KG1 (cell line): ENCODE results near the gene FUBP3.
"Not testable (repeated sequence)": the region's sequence is repeated elsewhere in the genome, so short reads cannot be mapped to it uniquely, and the experiment has no call there.

ENCODE experiments used
- DNase-seq: peaks from one replicate; lab custom pipeline; 2025; lab: John Stamatoyannopoulos, UW

The FUBP3 gene

DNA sequence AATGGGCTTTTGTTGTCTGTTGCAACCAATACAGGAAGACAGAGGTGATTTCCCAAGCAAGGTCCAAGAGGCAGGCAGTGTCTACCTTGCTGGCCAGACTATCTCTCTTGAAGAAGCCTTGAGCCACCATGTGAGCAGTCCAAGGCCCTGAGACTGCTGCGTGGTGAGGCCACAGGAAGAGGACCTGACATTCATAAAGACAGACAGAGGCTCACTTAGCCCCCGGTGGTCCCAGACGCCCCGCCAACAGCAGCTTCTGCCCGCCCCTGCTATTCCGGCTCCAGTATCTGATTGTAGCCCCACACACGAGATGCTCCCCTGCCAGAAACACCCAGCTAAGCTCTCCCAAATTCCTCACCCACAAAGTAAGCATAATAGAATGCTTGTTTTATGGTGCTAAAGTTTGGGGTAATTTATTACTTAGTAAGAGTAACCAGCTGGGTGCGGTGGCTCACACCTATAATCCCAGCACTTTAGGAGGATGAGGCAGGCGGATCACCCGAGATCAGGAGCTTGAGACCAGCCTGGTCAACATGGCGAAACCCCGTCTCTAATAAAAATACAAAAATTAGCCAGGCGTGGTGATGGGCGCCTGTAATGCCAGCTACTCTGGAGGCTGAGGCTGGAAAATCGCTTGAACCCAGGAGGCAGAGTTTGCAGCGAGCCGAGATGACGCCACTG, 22.8 kb upstream of the FUBP3 start:
- DNase-seq, result no peak

DNA sequence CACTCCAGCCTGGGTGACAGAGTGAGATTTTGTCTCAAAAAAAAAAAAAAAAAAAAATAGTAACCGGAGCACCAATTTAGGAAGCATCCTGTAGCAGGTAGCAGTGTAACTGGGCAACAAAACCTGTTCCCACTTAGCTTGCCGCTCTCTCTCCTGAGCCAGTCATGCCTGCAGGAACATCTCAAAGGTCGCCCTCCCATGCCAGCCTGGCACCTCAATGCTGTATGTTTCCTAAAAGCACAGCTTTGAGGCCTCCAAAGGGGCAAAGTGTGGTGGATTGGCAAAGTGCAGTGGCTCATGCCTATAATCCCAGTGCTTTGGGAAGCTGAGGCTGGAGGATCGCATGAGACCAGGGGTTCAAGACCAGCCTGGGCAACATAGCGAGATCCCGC, 22.3 kb upstream of the FUBP3 start:
- no peak for DNase-seq

DNA sequence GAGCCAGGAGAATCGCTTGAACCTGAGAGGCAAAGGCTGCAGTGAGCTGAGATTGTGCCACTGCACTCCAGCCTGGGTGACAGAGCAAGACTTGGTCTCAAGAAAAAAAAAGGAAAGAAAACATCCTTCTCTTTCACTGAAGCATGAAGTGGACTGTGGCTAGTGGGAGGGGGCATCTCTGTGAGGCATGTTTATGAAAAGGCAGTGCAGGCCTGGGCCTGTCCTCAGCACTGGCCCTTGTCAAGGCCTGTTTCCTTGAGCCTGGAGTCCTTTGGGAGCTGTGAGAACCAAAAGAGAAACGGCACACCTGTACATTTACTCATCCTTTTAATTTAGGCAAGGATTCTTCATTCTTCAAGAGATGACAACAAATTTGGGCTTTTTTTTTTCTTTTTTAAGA, 18.3 kb upstream of the FUBP3 start:
- no peak for DNase-seq

DNA sequence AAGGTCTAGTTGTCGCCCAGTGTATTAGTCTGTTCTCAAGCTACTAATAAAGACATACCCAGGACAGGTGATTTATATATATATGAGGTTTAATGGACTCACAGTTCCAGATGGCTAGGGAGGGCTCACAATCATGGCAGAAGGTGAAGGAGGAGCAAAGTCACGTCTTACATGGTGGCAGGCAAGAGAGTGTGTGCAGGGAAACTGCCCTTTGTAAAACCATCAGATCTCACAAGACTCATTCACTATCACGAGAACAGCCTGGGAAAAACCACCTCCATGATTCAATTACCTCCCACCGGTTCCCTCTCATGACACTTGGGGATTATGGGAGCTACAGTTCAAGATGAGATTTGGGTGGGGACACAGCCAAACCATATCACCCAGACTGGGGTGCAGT, 16.9 kb upstream of the FUBP3 start:
- DNase-seq, result not testable (repeated sequence)

DNA sequence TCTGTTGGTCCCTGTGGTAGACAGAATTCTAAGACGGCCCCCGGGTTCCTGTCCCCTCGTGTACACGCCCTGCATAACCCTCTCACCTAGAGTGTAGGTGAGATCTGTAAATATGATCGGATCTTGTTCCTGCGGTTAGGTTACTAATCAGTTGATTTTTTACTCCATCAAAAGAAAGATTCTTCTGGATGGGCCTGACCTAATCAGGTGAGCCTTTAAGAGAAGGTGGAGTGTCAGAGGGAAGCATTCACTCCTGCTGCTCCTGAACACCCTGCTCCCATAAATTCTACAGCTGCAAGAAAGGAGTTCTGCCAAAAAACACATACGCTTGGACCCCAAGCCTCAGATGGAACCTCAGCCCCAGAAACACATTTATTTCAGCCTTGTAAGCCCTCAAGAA, 15.6 kb upstream of the FUBP3 start:
- no peak for DNase-seq

DNA sequence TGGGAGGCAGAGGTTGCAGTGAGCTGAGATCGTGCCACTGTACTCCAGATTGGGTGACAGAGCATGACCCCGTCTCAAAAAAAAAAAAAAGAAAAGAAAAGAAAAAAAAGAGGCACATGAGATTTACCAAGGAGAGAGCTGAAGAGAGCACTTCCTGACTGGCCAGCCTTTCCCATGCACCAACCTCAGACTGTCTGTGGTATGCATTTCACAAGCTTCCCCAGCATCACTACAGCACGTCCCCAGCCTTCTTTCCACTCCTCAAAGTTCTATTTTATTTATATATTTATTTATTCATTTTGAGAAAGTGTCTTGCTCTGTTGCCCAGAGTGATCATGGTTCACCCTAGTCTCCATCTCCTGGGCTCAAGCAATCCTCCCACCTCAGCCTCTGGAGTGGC, 13.6 kb upstream of the FUBP3 start:
- no peak for DNase-seq

DNA sequence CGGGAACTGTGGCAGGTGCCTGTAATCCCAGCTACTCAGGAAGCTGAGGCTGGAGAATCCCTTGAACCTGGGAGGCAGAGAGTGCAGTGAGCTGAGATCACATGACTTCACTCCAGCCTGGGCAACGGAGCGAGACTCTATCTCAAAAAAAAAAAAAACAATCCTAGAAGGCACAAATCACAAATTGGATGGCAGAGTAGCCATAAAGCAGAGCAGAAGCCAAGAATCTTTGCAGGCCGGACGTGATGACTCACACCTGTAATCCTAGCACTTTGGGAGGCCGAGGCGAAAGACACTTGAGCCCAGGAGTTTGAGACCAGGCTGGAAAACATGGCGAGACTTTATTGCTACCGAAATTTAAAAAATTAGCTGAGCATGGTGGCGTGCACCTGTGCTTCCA, 9.2 kb upstream of the FUBP3 start:
- DNase-seq, result no peak

DNA sequence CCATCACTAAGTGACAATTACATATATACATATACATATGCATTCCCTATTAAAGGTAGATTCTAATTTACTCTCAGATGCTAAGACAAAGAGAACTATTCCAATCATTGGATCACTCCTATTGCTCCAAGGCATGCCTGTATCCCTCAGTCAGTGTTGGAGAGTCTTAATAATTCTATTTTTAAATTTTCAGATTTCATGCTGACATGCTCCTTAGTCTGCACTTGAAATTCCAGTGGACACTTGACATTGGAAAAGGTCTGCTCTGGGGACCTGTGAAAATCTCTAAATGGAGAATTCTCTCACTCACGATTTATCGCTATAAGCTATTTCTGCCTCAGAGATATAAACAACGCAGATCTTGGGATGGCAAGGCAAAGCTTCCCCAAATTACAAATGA, 3.9 kb upstream of the FUBP3 start:
- no peak for DNase-seq

DNA sequence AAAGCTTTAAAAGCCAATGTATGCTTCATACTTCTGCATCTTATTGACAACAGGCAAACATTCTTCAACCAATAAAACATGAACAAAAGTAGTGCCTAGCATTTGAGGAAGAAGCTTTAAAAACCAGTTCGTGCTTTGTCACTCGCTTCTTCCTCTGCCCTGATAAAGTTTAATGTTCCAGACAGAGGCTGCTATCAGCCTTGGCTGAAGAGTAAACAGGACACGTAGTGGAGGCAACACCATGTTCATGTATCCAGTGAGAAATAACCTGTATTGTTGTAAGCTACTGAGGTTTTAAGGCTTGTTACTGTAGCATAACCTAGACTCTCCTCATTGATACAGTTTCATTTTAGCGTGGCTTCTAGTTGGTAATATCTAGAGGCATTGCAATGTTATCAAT, 3.2 kb upstream of the FUBP3 start:
- no peak for DNase-seq

DNA sequence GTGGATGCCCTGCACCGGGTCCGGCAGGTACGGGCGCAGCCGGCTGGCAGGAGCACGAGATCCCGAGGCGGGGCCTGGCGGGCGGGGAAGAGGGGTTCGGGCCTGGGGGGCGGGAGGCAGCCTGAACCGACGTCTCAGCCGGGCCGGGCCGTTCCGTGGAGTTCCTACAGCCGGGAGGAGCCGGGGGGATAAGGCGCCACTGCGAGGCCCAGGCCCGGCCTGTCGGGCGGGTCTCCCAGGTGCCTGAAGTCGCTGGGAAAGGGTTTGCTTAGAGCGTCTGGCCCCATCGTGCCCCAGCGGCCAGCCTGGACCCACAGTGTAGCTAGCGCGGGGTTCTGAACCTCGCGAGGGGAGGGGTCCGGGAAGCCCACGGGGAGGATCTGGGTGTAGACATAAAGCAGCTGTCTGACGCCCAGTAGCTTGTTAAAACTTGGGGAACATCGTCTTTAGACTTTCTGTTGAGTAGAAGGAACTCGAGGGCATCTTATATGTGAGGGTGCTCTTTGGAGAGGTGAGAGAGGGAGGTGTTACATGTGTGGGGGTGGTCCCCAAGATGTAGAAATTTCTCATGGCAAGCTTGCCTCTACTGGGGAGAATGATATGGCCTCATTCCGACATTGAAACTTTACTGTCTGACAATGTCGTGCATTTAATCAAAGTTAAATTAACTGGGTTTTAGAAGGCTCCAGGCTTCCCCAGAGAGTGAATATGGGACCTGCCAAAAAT, 524 bp downstream of the FUBP3 start:
- no peak for DNase-seq

DNA sequence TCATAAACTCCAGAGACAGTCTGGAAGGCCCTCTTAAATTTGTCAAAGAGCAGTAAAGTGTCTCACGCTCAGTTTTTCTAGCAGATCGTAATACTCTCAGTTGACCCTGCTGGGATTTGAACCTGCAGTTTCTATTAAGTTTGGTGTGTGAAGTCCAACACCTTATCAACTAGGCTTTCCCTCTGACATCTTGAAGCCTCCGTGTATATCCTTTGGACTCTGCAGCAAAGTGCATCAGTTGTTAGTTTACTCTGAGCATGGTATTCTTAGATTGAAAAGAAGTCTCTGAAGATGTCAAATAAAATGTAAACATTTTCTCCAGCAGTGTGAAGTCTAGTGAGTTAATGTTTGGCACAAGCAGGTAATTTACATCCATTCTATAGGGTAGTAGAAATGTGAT, 2.4 kb downstream of the FUBP3 start:
- DNase-seq, result no peak

DNA sequence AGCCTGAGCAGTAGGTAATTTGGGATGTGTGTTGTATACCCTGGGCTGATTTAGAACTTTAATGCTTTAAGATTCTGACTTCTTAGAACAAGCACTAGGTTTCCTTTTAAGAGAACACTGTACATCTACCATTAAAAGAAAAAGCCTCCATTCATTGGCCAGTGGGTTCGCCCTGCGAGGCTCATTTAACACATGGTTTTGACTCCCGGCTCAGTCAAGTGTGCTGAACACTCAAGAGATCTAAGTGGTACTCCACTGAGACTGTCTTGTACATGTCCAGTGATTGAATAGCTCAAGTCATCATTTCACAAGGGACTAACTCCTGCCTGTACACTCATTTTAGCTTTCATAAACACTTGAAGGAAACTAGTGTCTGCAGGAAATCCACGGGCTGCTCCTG, 3.9 kb downstream of the FUBP3 start:
- no peak for DNase-seq

DNA sequence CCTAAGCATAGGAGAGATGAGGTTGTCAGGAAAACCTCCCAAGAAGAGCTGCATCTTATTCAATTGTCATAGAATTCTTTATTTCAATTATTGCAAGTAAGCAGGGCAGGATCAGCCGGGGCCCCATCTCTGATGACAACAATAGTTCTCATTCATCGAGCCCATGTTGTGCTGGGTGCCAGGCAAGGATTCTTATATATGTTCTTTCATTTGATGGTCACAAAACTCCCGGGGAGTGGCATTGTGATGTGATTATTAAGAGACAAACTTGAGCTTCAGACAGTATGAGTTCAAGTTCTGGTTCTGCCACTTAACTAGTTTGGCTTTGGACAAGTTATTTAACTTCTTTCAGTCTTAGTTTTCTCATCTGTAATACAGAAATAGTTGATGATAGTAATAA, 8.5 kb downstream of the FUBP3 start:
- no peak for DNase-seq

DNA sequence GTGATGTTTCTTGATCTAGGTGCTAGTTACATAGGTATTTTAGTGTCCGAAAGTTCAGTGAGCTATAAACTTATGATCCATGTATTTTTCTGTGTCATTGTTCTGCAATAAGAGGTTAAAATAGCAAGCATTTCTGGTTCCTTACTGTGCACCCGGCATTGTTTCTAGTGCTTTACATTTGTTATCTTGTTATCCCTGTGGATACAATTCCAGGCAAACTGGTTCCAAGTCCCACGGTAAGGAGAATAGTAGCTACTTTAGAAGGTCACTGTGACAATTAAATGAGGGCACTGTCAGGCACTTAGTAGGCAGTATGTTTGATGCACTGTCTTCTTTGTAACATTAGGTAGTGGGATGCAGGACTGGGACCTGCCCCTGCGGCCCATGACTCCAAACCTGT, 9.0 kb downstream of the FUBP3 start:
- DNase-seq, result no peak

DNA sequence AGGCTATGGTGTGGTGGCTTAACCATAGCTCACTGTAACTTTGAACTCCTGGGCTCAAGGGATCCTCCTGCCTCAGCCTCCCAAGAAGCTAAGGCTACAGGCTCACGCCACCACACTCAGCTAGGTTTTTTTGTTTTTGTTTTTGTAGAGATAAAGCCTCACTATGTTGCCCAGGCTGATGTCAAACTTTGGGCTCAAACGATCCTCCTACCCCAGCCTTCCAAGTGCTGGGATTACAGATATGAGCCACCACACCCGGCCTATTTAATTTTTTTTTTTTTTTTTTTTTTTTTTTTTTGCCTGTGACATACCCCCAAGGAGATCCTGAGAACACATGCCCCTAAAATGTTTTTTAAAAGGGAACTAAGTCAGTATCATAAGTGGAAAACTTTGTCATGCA, 10.4 kb downstream of the FUBP3 start:
- DNase-seq, result no peak

DNA sequence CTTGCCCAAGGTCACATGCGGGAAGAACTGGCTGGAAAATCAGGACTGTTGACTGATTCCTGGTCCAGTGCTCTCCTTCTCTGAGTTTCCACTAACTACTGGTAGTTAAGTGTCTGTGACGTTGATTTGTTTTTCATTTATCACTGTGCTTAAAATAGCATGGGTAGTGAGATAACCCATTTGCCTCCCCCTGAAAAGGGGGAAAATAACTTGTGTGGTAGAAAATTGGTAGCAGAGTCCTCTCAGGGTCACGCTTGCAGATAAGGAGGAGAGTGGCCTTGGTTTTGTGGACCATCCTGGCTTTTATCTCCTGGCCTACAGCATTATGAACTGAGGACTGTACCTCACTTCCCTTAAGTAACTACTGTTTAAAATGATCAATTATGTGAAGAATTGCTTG, 10.9 kb downstream of the FUBP3 start:
- no peak for DNase-seq

DNA sequence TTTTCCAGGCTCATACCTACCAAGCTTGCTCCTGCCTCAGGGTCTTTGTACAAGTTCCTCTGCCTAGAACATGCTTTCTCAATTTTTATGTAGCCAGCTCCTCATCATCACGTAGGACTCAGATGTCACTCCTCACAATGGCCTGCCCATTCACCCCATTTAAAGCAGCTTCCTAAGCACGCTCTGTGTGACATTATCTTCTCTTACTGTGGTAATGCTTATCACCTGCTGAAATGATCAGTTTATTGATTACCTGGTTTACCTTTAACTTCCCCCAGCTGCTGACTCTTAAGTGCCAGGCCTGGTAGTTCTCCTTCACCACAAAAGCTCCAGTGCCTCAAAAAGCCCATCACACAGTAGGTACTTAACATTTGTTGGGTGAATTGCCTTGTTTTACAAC, 13.6 kb downstream of the FUBP3 start:
- no peak for DNase-seq

DNA sequence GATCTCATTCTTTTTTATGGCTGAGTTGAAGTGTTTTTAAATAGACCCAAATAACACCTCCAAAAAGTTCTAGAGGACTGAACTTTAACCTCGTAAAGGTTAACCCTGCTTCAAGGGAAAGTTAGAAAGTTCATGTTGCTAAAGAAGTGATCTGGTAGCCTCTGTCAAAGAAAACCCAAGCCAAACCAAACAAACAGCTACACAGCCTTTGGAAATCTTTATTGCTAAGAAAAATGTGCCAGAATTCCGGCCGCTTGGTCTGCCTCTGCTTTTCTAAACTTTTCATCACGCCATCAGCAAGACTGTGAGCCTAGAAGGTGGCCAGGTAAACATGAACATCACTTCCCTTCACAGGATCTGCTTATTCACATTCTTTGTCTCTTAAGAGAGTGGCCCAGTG, 17.9 kb downstream of the FUBP3 start:
- DNase-seq, result no peak

DNA sequence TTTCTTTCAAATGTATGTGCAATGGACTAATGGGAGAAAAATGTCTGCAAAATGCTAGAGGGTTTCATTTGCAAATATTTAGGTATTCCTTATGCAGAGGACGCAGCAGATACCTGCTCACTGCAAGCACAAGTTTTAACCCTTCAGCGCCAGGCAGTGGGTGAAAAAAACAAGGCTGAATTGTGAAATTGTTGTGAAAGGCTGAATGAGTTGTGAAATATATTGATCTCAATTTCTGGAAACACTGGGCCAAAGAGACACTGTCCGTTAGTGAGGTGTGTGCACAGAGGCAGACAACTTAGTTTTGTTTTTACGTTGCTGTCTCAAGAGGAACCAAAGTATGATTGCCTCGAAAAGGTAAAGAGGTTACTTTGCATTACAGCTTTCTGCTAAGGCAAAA, 18.8 kb downstream of the FUBP3 start:
- DNase-seq, result no peak

DNA sequence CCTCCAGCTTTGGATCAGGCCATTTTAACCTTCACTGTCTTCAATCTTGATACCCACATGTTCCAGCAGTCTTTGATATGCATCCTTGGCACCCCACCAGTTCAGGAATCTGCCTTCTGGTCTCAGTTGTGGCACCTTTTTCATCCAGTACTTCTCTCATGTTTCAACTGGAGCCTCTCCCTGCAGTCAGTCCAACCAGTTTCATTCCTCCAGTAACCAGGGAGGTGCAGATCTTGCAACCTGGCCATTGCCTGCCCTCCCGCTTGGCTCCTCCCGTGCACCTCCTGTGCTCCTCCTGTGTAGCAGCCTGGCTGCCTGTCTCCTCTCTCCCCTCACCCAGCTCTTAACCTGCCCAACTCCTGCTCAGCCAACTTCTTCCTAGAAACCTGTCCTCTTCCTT, 20.2 kb downstream of the FUBP3 start:
- no peak for DNase-seq

DNA sequence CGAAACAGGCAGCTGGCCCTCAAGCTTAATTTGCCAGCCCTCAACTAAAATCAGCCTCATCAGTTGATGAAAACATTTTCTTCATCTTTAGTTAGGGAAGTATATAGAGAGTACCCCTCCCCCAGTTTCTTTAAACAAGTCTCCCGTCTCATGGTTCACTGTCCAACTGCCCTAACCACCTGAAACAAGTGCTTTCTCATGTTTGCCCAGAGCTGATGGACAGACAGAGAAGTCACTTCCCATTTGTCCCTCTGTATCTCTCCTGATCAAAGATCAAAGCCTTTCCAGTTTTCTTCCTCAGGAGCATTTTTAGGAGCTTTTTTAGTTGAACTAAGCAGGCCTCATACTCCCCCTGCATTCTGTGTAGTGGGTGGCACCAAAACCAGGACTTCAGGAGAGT, 21.7 kb downstream of the FUBP3 start:
- no peak for DNase-seq

DNA sequence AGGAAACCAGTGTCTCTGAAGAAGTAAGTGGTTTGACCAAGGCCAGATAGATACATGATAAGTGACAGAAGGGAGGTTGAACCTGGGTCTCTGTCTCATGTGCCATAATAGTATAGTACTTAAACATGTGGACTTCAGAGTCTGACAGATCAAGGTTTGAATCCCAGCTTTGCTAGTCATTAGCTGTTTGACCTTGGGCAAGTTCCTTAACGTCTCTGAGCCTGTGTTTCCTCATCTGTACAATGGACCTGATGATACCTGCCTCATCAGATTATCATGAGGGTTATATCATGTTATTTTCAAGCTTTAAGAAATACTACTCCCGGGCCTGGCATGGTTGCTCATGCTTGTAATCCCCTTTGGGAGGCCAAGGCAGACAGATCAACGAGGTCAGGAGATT, 24.9 kb downstream of the FUBP3 start:
- no peak for DNase-seq

DNA sequence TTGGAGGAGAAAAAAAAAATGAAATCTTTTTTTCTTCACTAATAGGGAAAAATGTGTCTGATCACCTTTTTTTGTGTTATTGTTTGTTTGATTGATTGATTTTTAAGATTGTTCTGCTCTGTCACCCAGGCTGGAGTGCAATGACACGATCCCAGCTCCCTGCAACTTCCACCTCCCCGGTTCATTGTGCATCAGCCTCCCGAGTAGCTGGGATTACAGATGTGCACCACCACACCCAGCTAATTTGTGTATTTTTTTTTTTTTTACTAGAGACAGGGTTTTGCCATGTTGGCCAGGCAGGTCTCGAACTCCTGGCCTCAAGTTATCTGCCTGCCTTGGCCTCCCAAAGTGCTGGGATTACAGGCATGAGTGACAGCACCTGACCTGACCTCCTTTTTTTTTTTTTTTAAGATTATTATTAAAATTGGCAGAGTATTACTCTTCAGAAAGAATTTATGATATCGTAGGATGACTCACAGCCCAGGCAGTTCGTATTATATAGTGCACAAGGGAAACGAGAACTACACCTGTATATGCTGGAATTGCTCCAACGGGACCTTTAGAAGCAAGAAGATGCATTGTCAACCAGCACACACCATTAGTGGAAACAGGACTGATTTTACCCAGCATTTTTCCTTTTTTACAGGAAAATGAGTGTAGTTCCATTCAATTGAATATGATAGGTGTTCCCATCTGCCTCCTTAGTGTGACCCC, 27.7 kb downstream of the FUBP3 start:
- no peak for DNase-seq
